OCI-LY3 (cell line): ENCODE data around the gene FBXW7.

Experiments used
- CTCF ChIP-seq: fragments of 200-600, 300-600 bp; sonication (generic); IDR thresholded peaks from 2 replicates; pipeline ENCODE4 v1.5.1; 2014; ENCODE audit warnings: antibody characterized with exemption, low read length, low read depth
- EZH2phosphoT487 ChIP-seq: fragments of 200-600 bp; shearing (Covaris generic); IDR thresholded peaks from 2 replicates; pipeline ENCODE4 v1.6.1; 2018; ENCODE audit warnings: antibody characterized with exemption, mixed run types, low read depth

DNA sequence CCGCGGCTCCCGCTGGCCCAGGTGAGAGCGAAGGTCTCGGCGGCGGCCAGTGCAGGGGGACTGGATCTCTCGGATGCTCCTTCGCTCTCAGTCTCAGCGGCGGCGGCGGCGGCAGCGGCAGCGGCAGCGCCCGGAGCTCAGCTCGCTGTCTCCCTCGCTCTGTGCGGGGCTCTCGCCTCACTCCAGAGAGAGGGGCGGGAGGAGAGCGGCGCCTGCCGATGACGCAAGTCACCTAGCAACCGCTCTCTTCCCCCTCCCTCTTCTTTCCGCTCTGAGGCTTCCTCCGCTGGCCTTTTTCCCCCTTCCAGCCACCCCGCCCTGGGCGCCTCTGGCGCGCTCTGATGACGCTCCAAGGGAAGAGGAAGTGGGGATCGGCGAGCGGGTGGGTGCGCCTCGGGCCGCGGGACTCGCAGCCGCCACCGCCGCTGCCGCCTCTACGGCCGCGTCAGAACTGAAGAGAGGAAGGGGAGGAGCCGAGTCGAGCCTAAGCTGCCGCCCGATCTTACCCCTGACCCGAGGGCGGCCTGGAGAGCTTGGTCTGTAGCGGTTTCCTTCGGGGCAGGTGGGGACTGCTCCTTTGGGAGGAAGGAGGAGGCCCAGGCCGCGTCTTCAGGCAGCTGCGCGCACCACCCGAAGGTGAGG is at the start of gene FBXW7:
- TF ChIP-seq CTCF, result no peak
- no peak for TF ChIP-seq EZH2phosphoT487
